SK-MEL-5 (cell line): Measurements from ENCODE around the gene AP4M1. TPM values are rescaled to one million over a fixed set of nuclear protein-coding genes. Genes with fewer than 3 reads are reported as not detected.

Experiments used
- DNase-seq: peaks from one replicate; pipeline ENCODE4 v3.0.0-alpha.2; 2016; ENCODE audit warnings: low read depth, low spot score
- in situ Hi-C: cut with HindIII; loops from 2 replicates; pipeline ENCODE4 v1.10.0; 2016; ENCODE audit warnings: low sequenced_read_pairs, high pct_unique_total_duplicates, low pct_unique_long_range_greater_than_20kb
- total RNA-seq: library from RNA; depleted of rRNA; stranded (reverse); fragments of >200 nt; shearing (Covaris generic); gene quantifications from 2 replicates; pipeline ENCODE4 v1.2.3, GENCODE V29; 2014

AP4M1 gene
- total RNA-seq, 1 experiment from 2014 or later = 16.4 TPM

DNA sequence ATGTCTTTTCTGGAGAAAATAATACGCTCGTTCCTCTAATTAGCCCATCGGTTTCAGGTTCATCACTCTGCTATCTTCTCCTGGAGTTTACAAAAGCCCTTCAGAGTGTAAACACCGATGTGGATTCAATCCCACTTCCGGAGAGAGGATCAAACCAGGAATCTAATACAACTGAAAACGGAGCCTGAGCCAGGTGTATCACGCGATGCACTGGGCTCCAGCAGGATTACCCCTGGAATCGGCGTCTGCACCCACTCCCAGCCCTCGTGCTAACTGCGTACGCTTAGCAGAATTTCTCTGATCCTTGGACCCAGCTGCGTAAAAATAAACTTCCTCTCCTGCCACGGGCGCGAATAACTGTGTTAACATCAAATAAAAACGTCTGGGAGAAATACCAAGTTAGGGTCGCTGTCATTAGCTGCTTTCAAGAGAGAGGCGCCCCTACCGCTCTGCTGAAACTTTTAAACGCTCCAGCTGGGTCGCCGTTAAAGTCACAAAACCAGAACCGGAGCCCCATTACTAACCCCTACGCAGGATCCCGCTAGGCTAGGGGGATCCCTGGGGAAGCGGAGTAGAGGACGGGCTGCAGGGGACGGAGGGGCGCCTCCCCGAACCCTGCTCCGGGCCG is 20.4 kb upstream of the AP4M1 start:
- DNase-seq = no peak
- in situ Hi-C loops = no loop called here

GRCh38 chr7:100081535-100082102 is 19.8 kb upstream of the AP4M1 start, which contains the start of gene ZNF3:
TSS of gene ZNF3 (minus strand) at chr7:100081723. CDS start at chr7:100077357, 4,366 bp downstream.
- in situ Hi-C loops = no loop called here
- DNase-seq = peak; percentile 99

DNA sequence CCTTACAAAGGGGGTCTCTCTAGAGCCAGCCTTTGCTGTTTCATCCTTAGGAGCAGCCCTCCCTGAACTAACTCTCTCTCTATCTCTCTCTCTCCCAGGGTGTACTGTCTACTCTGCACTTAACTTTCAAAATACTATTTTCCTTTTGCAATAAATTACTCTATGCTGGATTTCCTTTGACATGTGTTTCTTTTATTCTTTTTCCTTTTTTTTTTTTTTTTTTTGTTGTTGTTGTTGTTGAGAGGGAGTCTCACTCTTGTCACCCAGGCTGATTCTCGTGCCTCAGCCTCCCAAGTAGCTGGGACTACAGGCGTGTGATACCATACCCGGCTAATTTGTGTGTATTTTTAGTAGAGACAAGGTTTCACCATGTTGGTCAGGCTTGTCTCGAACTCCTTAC is 18.5 kb upstream of the AP4M1 start:
- in situ Hi-C loops = no loop called here
- no peak for DNase-seq

DNA sequence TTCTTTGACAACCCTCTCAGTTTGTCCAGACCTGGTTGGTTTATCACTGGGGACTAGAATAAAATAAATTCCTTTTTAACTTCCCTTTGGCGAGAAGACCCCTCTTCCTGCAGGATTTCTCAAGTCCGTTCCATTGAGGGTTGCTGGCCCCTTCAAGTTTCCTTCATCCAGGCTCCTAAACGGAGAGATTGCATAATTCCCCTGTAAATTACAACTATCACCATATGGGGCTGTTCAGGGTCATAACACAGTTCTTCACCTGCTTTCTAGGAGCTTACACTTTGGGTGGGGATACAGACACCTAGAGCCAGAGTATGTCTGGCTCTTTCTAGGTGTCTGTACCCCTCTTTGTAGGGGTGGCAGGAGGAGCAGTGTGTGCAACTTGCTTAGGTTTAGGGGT is 15.9 kb upstream of the AP4M1 start:
- in situ Hi-C loops = no loop called here
- DNase-seq = no peak

DNA sequence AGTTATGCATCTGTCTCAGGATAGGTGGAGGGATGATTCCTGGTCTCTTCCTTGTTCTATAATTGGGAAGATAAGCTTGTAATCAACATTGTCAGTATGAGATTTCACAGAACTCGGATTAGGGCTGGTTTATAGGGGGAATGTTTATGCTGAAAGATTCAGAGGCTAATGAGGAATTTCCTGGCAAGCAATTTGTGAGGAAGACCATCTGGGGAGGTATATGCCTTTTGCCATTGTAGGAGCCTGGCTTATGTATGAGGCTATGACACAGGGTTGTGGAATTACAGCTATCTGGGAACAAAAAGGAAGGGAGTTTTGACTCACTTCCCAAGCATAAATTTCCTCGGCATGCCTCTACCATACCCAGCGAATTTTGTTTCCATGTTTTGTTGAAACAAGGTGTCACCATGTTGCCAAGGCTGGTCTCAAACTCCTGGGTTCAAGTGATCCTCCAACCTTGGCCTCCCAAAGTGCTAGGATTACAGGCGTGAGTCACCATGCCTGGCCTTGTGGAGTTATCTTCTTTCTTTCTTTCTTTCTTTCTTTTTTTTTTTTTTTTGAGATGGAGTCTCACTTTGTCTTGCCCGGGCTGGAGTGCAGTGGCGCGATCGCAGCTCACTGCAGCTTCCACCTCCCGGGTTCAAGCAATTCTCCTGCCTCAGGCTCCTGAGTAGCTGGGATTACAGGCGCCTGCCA is 14.2 kb upstream of the AP4M1 start:
- no peak for DNase-seq
- in situ Hi-C loops = no loop called here

- in situ Hi-C loops = no loop called here
- no peak for DNase-seq
These were observed 13.3 kb upstream of the AP4M1 start for GRCh38 chr7:100088095-100088620.

DNA sequence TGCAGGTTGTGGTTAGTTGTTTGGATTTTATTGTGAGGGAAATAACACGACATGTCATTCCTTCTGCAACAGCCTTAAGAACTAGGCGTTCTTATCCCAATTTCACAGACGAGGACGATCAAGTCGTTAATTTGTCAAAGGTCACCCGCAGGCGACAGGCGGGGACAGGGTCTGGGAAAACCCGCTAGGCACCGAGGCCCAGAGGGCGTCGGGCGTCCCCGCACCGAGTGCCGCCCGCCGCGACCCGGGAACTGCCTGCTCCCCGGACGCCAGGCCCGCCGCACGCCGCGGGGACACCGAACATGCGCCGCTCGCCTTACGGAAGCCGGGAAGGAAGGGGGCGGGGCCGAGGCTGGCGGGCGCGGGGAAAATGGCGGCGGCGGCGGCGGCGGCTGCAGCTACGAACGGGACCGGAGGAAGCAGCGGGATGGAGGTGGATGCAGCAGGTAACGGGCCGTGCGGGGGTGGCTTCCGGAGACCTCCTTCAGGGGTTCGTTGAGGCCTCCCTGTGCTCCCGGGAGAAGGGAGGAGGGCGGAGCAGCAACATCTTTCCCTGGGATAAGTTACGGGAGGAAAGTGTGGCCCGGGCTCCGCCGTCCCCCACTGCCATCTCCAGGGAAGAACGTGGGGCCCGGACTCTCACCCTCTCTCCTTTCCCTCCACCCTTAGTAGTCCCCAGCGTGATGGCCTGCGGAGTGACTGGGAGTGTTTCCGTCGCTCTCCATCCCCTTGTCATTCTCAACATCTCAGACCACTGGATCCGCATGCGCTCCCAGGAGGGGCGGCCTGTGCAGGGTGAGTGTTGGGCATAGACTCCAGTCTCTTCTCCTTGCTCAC is 12.6 kb upstream of the AP4M1 start, which contains the start of gene COPS6:
TSS of gene COPS6 (plus strand) at position 349 of the 837 bp plus-strand sequence. CDS start at position 371, 22 bp downstream.
- in situ Hi-C loops = no loop called here
- peak; percentile 79 for DNase-seq

DNA sequence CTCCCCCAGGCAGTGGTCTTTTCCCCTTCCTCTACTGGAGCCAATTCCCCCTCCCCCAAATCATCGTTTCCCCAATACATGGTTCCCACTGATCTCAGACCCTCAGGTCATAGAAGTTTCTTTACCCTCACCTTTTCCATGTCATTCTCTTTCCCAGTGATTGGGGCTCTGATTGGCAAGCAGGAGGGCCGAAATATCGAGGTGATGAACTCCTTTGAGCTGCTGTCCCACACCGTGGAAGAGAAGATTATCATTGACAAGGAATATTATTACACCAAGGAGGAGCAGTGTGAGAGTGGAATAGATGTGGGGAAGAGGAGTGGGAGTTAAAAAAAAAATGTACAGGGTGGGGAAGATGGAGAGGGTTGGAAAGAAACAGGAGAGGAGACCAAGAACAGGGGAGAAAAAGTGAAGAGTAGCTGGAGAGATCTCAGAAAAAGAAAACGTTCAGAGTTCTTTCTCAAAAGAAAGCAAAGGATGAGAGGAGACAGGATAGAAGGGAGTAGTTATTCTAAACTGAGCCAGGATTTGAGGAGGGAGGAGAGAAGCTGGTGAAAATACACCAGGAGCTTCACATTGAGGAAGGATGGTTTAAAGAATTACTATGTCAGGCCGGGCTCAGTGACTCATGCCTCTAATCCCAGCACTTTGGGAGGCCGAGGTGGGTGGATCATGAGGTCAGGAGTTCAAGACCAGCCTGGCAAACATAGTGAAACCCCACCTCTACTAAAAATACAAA is 11.8 kb upstream of the AP4M1 start:
- no peak for DNase-seq
- in situ Hi-C loops = no loop called here

- no peak for DNase-seq
- in situ Hi-C loops = no loop called here
These were observed 10.7 kb upstream of the AP4M1 start for GRCh38 chr7:100090527-100091410.

DNA sequence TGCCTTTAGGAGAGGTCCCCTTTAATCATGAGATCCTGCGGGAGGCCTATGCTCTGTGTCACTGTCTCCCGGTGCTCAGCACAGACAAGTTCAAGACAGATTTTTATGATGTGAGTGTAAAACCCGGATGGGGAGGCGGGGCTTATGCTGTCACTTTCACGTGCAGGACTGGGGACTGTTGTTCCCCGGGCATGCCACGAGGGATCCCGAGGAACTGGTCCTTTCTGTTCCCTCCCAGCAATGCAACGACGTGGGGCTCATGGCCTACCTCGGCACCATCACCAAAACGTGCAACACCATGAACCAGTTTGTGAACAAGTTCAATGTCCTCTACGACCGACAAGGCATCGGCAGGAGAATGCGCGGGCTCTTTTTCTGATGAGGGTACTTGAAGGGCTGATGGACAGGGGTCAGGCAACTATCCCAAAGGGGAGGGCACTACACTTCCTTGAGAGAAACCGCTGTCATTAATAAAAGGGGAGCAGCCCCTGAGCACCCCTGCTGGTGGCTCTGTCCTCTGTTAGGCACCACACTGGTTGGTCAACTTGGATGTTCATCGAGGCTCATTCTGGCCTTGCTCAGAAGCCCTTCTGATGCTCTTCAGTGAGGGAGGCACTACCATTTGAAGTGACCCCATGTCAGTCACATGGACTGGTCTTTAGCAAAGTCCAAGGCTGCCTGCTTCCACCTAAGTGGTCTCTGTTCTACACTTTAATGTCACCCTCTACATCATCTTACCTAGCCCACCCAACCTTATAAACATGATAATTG is 9.8 kb upstream of the AP4M1 start:
- in situ Hi-C loops = no loop called here
- peak; percentile 34 for DNase-seq

DNA sequence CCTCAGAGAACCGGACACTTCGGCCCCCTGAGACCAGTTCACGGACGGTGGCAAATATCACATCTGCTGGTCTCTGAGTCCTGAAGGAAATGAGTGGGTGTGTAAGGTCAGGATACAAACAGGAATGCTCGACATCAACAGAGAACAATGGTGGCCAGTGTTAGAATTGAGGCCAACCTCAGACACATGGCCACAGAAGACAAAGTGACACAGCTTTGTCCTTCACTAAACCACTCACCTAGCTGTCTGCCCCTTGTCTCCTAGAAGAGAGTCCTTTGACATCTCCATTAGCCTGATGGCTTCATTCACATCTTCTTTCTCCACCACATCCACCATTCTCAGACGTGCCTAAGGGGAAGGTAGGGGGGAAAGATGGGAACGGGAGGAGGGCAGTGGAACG is 8.4 kb upstream of the AP4M1 start:
- in situ Hi-C loops = no loop called here

GRCh38 chr7:100093498-100093897 is 7.9 kb upstream of the AP4M1 start:
- in situ Hi-C loops = no loop called here

More for the DNA sequence above, 8.4 kb upstream of the AP4M1 start:
- peak; percentile 34 for DNase-seq

GRCh38 chr7:100093925-100094486 is 7.4 kb upstream of the AP4M1 start:
- in situ Hi-C loops = no loop called here

More at GRCh38 chr7:100093498-100093897, 7.9 kb upstream of the AP4M1 start:
- DNase-seq = no peak

DNA sequence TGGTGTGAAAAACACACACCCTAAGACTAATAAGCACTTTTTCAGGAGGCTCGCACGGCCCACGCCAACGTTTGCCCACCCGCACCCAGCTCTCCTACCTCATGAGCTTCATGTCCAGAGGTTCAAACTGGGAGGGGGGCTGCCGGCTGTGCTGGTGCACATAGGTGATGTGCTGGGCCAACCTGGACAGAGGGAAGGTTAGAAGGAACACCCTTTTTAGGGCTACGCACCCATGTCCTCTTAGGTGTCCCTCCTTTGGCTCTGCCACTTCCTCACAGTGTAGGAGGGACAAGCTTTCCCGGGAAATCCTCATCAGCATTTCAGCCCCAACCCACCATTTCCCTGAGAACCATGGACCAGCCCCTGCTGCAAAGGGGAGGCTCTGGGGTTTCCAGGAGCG is 6.2 kb upstream of the AP4M1 start:
- in situ Hi-C loops = no loop called here
- no peak for DNase-seq

More at GRCh38 chr7:100093925-100094486, 7.4 kb upstream of the AP4M1 start:
- no peak for DNase-seq

GRCh38 chr7:100095704-100096103 is 5.7 kb upstream of the AP4M1 start:
- in situ Hi-C loops = no loop called here
- no peak for DNase-seq
